ENCODE results near the gene XYLT1. TPM values are rescaled to one million over a fixed set of nuclear protein-coding genes. Genes with fewer than 3 reads are reported as not detected.
A peak's percentile ranks its signal among the peaks of the same experiment; 100 is the strongest.

XYLT1 gene
- total and polyA plus RNA-seq, 10 of the 15 experiments (the other 5 are each of a cell fraction or from before 2014, with no cell fraction given) = 0.88 to 14.8 (median 5.8) TPM

- H3K36me3 ChIP-seq (ENCODE audit: control insufficient read depth in 2 of 2, insufficient read depth in 2 of 2, low read length in 1 of 2) = no peaks in the 10 kb centered on the region
- POLR2A ChIA-PET = interaction anchor here (1.0 to 4.3 kb wide), 3 partner anchors 19 to 185 kb away, joined by 4 to 32 read pairs (median 6); no protein-coding TSS in a partner anchor
- WGBS (ENCODE audit: insufficient coverage, insufficient replicate concordance, low lambda C conversion rate, missing lambda C conversion rate) = under 1% methylated on average over 6 of the region's 6 CpGs
- peak overlapping the region; percentile 49; the same call in 1 of the 2 replicates for H3K4me2 ChIP-seq (ENCODE audit: control insufficient read depth, insufficient read depth)
- CTCF ChIA-PET = interaction anchor here (0.7 to 5.1 kb wide), 10 partner anchors 10 to 297 kb away, joined by 3 to 20 read pairs (median 6); no protein-coding TSS in a partner anchor
- RAD21 ChIA-PET (ENCODE audit: unreplicated experiment) = interaction anchor here (0.6 to 3.9 kb wide), 15 partner anchors 9 to 256 kb away, joined by 3 to 33 read pairs (median 5); no protein-coding TSS in a partner anchor
- H4K20me1 ChIP-seq (ENCODE audit: control insufficient read depth, insufficient read depth) = no peaks in the 10 kb centered on the region
- ATAC-seq (peak; percentile 59), FAIRE-seq (no peak), DNase-seq (ENCODE audit: low read depth, low spot score) (no peak)
- intact Hi-C loops (cut with micrococcal nuclease; ENCODE audit: unreplicated experiment) (no loop called here), in situ Hi-C loops (cut with MboI) (no loop called here)
- BruUV-seq (replicated peaks) = no TSS peak
- H3K79me2 ChIP-seq (ENCODE audit: control insufficient read depth, insufficient read depth, low read length) = no peaks in the 10 kb centered on the region
- 0 out of 2 replicates have a peak overlapping the region, but pooled peaks have one; percentile 19 for H3K4me3 ChIP-seq
- no peaks in the 10 kb centered on the region for H3K27me3 ChIP-seq (replicated peaks in 1 of 2; ENCODE audit: control insufficient read depth in 2 of 2, insufficient read depth in 2 of 2, low read length in 1 of 2)
- peaks cover 28% of the 10 kb centered on the region for H3K4me1 ChIP-seq (ENCODE audit: control insufficient read depth, insufficient read depth, low read length)
- SMC1A ChIA-PET (ENCODE audit: uncharacterized antibody, unreplicated experiment) = interaction anchor here (1.0 to 16.7 kb wide), 14 partner anchors 8 to 187 kb away, joined by 3 to 241 read pairs (median 8); no protein-coding TSS in a partner anchor
- no peak overlapping the region for H3K27ac ChIP-seq (ENCODE audit: control insufficient read depth, insufficient read depth)
- no peak overlapping the region for H3K9ac ChIP-seq (ENCODE audit: control insufficient read depth, insufficient read depth, low read length)
- no peaks in the 10 kb centered on the region for H3K9me3 ChIP-seq (replicated peaks; ENCODE audit: control insufficient read depth, insufficient read depth, low read length)
- no peak overlapping the region for H2AFZ ChIP-seq (ENCODE audit: control insufficient read depth, low read depth, low read length)
- TF ChIP-seq RCOR1 (conservative IDR thresholded peaks at IDR 0.05; ENCODE audit: low read depth, low read length) = no peak
- TF ChIP-seq ZNF274 (IDR thresholded peaks at IDR 0.05; ENCODE audit: insufficient read depth, insufficient read length) = no peak
- TF ChIP-seq ESRRA (IDR thresholded peaks at IDR 0.05; ENCODE audit: low read length) = no peak
- TF ChIP-seq JUND (IDR thresholded peaks at IDR 0.05; ENCODE audit: low read depth, low read length) = no peak
- TF ChIP-seq FOXM1 (IDR thresholded peaks at IDR 0.05; ENCODE audit: low read depth, low read length) = peak; percentile 86; the same call in 1 of the 2 replicates
- TF ChIP-seq BMI1 (IDR thresholded peaks at IDR 0.05; ENCODE audit: borderline replicate concordance) = no peak
- TF ChIP-seq RELB (IDR thresholded peaks at IDR 0.05; ENCODE audit: low read depth) = 0 out of 2 replicates have a peak, but pooled peaks have one; percentile 16
- TF ChIP-seq BRCA1 (IDR thresholded peaks at IDR 0.05; ENCODE audit: low read depth, low read length) = no peak
- no peak for TF ChIP-seq POLR2AphosphoS5 (IDR thresholded peaks at IDR 0.05; ENCODE audit: low read length)
- peak; percentile 87 for TF ChIP-seq NFIC (IDR thresholded peaks at IDR 0.05; ENCODE audit: low read depth, low read length)
- TF ChIP-seq IKZF1 (conservative IDR thresholded peaks at IDR 0.05) = 0 out of 2 replicates have a peak, but pooled peaks have one; percentile 45
- TF ChIP-seq BHLHE40 (IDR thresholded peaks at IDR 0.05; ENCODE audit: borderline replicate concordance in 1 of 2, low read depth in 2 of 2, low read length in 1 of 2) = no peak
- TF ChIP-seq STAT1 (conservative IDR thresholded peaks at IDR 0.05) = no peak
- no peak for TF ChIP-seq SMC3 (IDR thresholded peaks at IDR 0.05; ENCODE audit: borderline replicate concordance, low read length)
- no peak for TF ChIP-seq NFYA (IDR thresholded peaks at IDR 0.05; ENCODE audit: borderline replicate concordance, low read depth, low read length)
- TF ChIP-seq TCF12 (IDR thresholded peaks at IDR 0.05; ENCODE audit: low read depth, low read length) = no peak
- no peak for TF ChIP-seq ZSCAN29 (IDR thresholded peaks at IDR 0.05)
- TF ChIP-seq FOS (IDR thresholded peaks at IDR 0.05; ENCODE audit: borderline replicate concordance, extremely low read depth, insufficient read length) = no peak
- no peak for TF ChIP-seq USF1 (IDR thresholded peaks at IDR 0.05; ENCODE audit: borderline replicate concordance, extremely low read length, insufficient read depth, low read depth, low read length)
- 0 out of 2 replicates have a peak, but pooled peaks have one; percentile 9 for TF ChIP-seq RAD21 (IDR thresholded peaks at IDR 0.05; ENCODE audit: insufficient read depth, low read depth, low read length)
- TF ChIP-seq CBFB (IDR thresholded peaks at IDR 0.05; ENCODE audit: low read depth) = no peak
- no peak for TF ChIP-seq ZNF207 (IDR thresholded peaks at IDR 0.05; ENCODE audit: borderline replicate concordance)
- no peak for TF ChIP-seq CBX5 (IDR thresholded peaks at IDR 0.05; ENCODE audit: low read depth)
- no peak for TF ChIP-seq WRNIP1 (IDR thresholded peaks at IDR 0.05; ENCODE audit: borderline replicate concordance, low read depth, low read length)
- no peak for TF ChIP-seq PAX8 (IDR thresholded peaks at IDR 0.05)
Measured at GRCh38 chr16:17282247-17282646, 188.5 kb downstream of the XYLT1 start.

Data from GM12878 (cell line).